Coronary artery (tissue), 2 donors: Measurements from ENCODE around the gene SIRPA.
A peak's percentile ranks its signal among the peaks of the same experiment; 100 is the strongest.

ENCODE experiments used
- DNase-seq: peaks from one replicate; pipeline ENCODE4 v3.0.0-alpha.2; 2017; ENCODE audit warnings: low spot score
- H3K27ac ChIP-seq, 2 donors: fragments of 200-600 bp; sonication (generic); one replicate each; pipeline ENCODE4 v1.5.1; 2016 to 2019
- H3K4me3 ChIP-seq: fragments of 200-600 bp; sonication (generic); 2 replicates; pipeline ENCODE4 v1.5.1; 2016; ENCODE audit warnings: mild to moderate bottlenecking, moderate library complexity
- TF ChIP-seq, protein P1 (sequence below): fragments of 200-600 bp; sonication (generic); IDR thresholded peaks from one replicate; pipeline ENCODE4 v1.5.1; 2019; ENCODE audit warnings: antibody characterized with exemption

SIRPA gene

DNA sequence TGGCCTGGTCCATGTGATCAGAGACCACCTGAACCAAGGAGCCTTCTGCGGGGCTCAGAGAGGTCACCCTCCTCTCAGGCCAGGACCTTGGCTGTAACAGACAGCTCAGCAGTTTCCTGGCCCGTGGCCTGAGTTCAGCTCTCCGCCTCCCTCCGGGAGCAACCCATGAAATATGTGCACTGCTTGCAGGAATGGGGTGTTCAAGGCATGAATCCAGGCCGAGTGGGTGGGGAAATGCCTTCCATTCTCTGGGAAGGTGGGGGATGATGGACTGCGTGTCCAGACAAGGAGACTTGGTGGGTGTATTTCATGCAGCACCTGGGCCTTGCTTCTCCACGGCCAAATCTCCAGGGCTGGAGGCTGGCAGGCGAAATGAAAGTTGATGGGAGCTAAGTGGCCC is 46.0 kb downstream of the SIRPA start:
- no peak for DNase-seq
- Histone ChIP-seq H3K27ac (no peak overlapping the region), H3K4me3 (no peak overlapping the region)
- TF ChIP-seq, protein P1, sequence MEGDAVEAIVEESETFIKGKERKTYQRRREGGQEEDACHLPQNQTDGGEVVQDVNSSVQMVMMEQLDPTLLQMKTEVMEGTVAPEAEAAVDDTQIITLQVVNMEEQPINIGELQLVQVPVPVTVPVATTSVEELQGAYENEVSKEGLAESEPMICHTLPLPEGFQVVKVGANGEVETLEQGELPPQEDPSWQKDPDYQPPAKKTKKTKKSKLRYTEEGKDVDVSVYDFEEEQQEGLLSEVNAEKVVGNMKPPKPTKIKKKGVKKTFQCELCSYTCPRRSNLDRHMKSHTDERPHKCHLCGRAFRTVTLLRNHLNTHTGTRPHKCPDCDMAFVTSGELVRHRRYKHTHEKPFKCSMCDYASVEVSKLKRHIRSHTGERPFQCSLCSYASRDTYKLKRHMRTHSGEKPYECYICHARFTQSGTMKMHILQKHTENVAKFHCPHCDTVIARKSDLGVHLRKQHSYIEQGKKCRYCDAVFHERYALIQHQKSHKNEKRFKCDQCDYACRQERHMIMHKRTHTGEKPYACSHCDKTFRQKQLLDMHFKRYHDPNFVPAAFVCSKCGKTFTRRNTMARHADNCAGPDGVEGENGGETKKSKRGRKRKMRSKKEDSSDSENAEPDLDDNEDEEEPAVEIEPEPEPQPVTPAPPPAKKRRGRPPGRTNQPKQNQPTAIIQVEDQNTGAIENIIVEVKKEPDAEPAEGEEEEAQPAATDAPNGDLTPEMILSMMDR, result no peak

DNA sequence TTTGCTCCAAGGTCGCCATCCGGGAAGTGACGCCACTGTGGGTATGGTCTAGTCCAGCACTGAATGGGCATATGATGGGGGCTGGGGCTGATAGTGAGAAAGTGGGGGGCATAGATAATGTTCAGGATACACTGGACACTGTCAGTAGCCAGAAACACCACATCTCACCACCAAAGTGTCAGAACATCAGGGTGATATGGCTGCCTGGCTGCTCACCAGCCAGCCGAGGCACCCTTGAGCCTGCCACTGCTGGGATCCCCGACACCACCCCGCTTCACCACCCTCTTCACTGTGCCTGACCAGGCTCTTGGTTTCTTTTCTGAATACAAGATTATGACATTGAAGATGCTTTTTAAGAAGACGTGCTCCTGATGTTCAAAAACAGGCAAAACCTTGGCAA is 46.9 kb downstream of the SIRPA start:
- no peak for DNase-seq
- TF ChIP-seq, protein P1, result no peak
- H3K27ac ChIP-seq, result no peak overlapping the region
- no peak overlapping the region for H3K4me3 ChIP-seq

DNA sequence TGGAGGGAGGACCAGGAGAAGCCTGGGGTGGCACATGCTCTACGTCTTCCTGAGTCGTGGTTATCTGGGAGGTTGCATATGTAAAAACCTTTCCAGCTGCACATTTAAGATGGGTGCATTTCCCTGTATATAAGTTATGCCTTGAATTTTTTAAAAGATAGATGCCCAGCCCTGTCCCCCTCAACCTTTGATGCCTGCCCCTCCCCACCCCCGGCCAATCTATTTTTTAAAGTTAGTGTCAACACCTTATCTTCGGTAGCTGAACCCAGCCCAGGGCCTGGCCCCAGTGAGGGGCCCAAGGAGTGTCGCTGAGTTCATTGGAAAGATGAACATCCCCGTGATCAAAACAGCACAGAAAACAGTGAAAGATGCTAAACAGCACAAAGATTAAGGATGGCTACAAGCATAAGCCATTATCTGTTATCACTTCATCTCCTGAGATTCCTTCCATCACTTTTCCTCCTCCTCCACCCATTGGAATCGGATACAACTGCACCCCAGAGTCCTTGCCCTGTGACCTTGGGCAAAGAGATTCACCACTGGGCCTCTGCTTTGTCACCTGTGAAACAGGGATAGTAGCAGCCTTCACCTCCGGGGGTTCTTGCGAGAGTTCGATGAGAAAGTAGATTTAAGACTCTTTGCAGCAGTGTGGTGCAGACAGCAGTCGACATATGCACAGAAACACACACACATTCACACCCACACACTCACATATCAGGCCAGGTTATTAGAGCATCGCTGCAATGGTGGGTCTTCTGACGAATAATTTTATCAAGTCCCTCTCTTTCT is 47.5 kb downstream of the SIRPA start:
- no peak for DNase-seq
- Histone ChIP-seq H3K27ac (no peak overlapping the region), H3K4me3 (no peak overlapping the region)
- TF ChIP-seq, protein P1, result no peak

DNA sequence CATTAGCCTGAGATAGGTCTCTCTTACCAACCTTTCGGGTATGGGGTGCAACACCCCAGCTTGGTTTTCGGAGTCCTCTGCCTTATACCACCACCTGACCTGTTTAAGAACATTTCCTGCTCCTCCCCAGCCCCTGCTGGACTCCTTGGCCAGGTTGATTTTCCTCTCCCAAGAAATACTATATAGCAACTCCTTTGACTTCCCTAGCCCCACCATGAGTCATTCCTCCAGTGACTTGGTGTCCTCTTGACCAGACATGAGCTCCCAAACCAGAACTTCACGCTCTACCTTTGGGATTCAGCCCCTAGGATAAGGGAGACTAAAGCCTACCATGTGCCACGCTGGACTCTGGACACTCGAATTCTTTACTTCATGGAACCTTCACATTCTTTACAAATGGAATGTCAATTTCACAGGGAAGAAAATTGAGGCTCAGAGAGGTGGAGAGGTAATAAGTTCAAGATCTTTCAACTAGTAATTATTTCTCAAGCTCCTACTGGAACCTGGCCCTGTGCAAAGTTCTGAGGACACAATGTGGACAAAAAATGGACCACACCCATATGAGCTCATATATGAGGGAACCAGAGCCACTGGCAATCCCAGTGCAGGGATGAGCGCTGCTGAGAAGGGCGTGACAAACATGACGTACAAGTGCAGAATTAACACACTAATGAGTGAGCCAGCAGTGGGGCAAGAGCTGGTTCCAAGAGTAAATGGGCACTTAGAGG is 48.2 kb downstream of the SIRPA start:
- peak overlapping the region in 1 of 2 donors; percentile 54 for H3K27ac ChIP-seq
- TF ChIP-seq, protein P1, result no peak
- no peak for DNase-seq
- no peak overlapping the region for H3K4me3 ChIP-seq

DNA sequence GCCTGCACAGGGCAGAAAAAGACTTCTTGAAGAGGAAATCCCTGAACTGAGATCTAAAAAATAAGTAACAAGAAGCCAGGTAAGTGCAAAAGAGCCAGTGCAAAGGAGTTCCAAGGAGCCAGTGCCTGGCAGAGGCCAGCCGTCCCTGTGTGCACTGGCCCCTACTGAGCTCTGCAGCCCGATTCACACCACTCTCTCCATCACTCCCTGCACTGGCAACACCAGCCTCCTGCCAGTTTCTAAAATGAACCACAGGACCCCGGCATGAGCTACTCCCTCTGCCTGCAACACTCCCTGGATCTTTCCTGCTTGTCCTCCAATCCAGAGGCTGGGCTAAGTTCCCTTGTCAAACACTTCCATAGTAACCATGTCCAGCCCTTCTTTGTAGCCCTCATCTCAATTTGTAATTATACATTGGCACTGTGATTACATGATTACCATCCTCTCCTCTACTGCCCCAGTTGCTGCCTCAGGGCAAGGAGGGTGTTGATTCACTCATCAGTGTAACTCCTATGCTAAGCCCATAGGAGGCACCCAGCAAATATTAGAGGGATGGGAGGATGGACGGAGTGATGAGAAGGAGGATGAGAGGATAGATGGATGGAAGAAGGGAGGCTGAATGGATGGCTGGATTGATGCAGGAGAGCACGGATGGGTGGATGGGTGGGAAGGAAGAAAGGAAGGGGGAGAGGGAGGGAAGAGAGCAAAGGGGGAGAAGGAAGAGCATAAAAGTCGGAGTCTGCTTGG is 49.3 kb downstream of the SIRPA start:
- Histone ChIP-seq H3K4me3 (no peak overlapping the region), H3K27ac (peak overlapping the region in 1 of 2 donors; percentile 79)
- TF ChIP-seq, protein P1, result no peak
- DNase-seq, result no peak

DNA sequence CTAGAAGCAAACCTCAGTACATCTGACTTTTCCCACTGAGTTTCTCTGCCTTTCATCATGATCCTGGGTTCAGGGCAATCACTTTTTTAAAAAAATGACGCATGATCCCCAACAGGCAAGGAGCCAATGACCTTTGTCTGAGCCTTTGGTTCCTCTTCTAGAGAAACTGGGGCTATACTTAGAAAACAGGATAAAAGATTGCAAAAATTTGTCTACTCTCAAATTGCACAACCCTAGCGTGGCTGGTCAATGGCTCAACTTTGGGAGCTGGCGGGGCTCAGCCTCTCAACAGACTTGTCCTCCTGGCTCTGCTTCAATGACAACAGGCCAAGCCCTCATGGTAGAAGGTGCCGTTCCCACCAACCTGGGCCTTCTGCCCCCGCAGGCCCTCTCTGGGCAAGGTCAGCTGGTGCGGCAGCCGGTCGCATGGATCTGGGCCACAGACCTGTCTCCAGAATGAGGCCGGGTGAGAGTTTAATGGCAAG is 50.0 kb downstream of the SIRPA start:
- DNase-seq, result peak; percentile 83
- Histone ChIP-seq H3K27ac (peak overlapping the region in 1 of 2 donors; percentile 79), H3K4me3 (no peak overlapping the region)
- TF ChIP-seq, protein P1, result no peak
